GM12891 (cell line): ENCODE measurements around the gene FGF6.

ENCODE experiments used
- PAX5 ChIP-seq: IDR thresholded peaks from 2 replicates; pipeline ENCODE4 v1.6.1; 2011; ENCODE audit warnings: low read length, moderate library complexity, mild to moderate bottlenecking; ENCODE audit not compliant: insufficient read depth, severe bottlenecking
- POLR2A ChIP-seq: IDR thresholded peaks from 2 replicates; pipeline ENCODE4 v1.6.1; 2011; ENCODE audit warnings: low read depth, low read length, control low read depth
- POLR2AphosphoS5 ChIP-seq: IDR thresholded peaks from 2 replicates; pipeline ENCODE4 v1.6.1; 2011; ENCODE audit warnings: low read depth, low read length, control low read depth
- TAF1 ChIP-seq: IDR thresholded peaks from 2 replicates; pipeline ENCODE4 v1.6.1; 2011; ENCODE audit warnings: low read depth, low read length, control low read depth

DNA sequence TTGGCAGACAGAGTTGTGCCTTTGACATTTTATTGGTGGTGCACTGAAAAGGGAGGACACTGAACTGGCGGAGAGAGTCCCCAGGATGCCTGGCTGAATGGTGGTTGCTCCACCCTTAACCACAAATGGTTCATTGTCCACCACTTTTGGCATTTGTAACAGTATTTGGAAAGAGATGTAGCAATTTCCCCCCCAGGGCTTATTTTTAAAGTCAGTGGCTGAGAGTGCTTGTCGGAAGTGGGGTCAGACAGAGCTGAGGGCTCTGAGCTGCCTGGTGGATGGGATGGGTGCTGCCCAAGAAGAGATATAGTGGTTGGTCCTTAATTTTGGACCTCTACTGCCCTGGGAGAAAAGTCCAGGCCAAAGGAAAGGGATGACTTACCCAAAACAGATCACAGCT is 31.5 kb upstream of the FGF6 start:
- TF ChIP-seq TAF1: no peak
- no peak for TF ChIP-seq POLR2A
- TF ChIP-seq POLR2AphosphoS5: no peak
- TF ChIP-seq PAX5: no peak
